ENCODE data around the gene CFAP90. TPM values are rescaled to one million over a fixed set of nuclear protein-coding genes. Genes with fewer than 3 reads are reported as not detected.

Gene CFAP90
- total RNA-seq, 2 donors from 2014 or later = 0.80 to 0.88 TPM

GRCh38 chr5:7894439-7894838, 43.5 kb upstream of the CFAP90 start:
- no peak overlapping the region for H3K27ac Mint-ChIP-seq
- H3K36me3 Mint-ChIP-seq (ENCODE audit: low read depth) = peaks cover 78% of the 10 kb centered on the region
- no peak overlapping the region for H3K9ac ChIP-seq (ENCODE audit: extremely low read depth, low read length, poor library complexity, severe bottlenecking)
- peaks cover 89% of the 10 kb centered on the region for H3K36me3 ChIP-seq (ENCODE audit: control insufficient read depth, insufficient read depth, low read length)
- H3K4me1 Mint-ChIP-seq = no peaks in the 10 kb centered on the region
- no peak overlapping the region for H3K27ac ChIP-seq (ENCODE audit: low read depth, low read length)
- no peak overlapping the region for H3K4me3 ChIP-seq (ENCODE audit: low read length)
- H3K9me3 ChIP-seq (ENCODE audit: control insufficient read depth, low read length) = no peaks in the 10 kb centered on the region
- 98 to 100% methylated on average over 2 to 5 of the region's 5 CpGs for WGBS, 2 experiments (ENCODE audit: insufficient coverage in 1 of 2, insufficient read length in 1 of 2)
- no peaks in the 10 kb centered on the region for H3K4me1 ChIP-seq (ENCODE audit: control insufficient read depth, insufficient read depth, low read length)
- TF ChIP-seq CTCF (conservative IDR thresholded peaks at IDR 0.05) = no peak
- no peak for DNase-seq
- H3K27me3 ChIP-seq (ENCODE audit: control insufficient read depth, insufficient read depth, low read length, poor library complexity, severe bottlenecking) = no peaks in the 10 kb centered on the region
- H3K9me3 Mint-ChIP-seq = no peaks in the 10 kb centered on the region
- no peak overlapping the region for H3K4me3 Mint-ChIP-seq
- no peaks in the 10 kb centered on the region for H3K27me3 Mint-ChIP-seq (ENCODE audit: insufficient read depth)

- peaks cover 57% of the 10 kb centered on the region for H3K36me3 Mint-ChIP-seq (ENCODE audit: low read depth)
- Histone ChIP-seq H3K4me3 (ENCODE audit: low read length) (no peak overlapping the region), H3K27me3 (ENCODE audit: control insufficient read depth, insufficient read depth, low read length, poor library complexity, severe bottlenecking) (no peaks in the 10 kb centered on the region), H3K9ac (ENCODE audit: extremely low read depth, low read length, poor library complexity, severe bottlenecking) (no peak overlapping the region), H3K27ac (ENCODE audit: low read depth, low read length) (no peak overlapping the region), H3K4me1 (ENCODE audit: control insufficient read depth, insufficient read depth, low read length) (no peaks in the 10 kb centered on the region), H3K9me3 (ENCODE audit: control insufficient read depth, low read length) (no peaks in the 10 kb centered on the region), H3K36me3 (ENCODE audit: control insufficient read depth, insufficient read depth, low read length) (peaks cover 89% of the 10 kb centered on the region)
- H3K4me3 Mint-ChIP-seq = no peak overlapping the region
- H3K27me3 Mint-ChIP-seq (ENCODE audit: insufficient read depth) = no peaks in the 10 kb centered on the region
- H3K9me3 Mint-ChIP-seq = no peaks in the 10 kb centered on the region
- 97 to 100% methylated on average over 9 of the region's 9 CpGs for WGBS, 2 experiments (ENCODE audit: insufficient coverage in 1 of 2, insufficient read length in 1 of 2)
- DNase-seq = no peak
- H3K4me1 Mint-ChIP-seq = no peaks in the 10 kb centered on the region
- no peak overlapping the region for H3K27ac Mint-ChIP-seq
- no peak for TF ChIP-seq CTCF (conservative IDR thresholded peaks at IDR 0.05)
Observed at GRCh38 chr5:7888901-7889300, 38.0 kb upstream of the CFAP90 start.

GRCh38 chr5:7886849-7887475, 36.0 kb upstream of the CFAP90 start:
- Mint-ChIP-seq H3K9me3 (no peaks in the 10 kb centered on the region), H3K4me1 (no peaks in the 10 kb centered on the region), H3K27ac (no peak overlapping the region), H3K4me3 (no peak overlapping the region), H3K36me3 (ENCODE audit: low read depth) (peaks cover 60% of the 10 kb centered on the region), H3K27me3 (ENCODE audit: insufficient read depth) (no peaks in the 10 kb centered on the region)
- no peak for DNase-seq
- Histone ChIP-seq H3K36me3 (ENCODE audit: control insufficient read depth, insufficient read depth, low read length) (peaks cover 89% of the 10 kb centered on the region), H3K9ac (ENCODE audit: extremely low read depth, low read length, poor library complexity, severe bottlenecking) (no peak overlapping the region), H3K27me3 (ENCODE audit: control insufficient read depth, insufficient read depth, low read length, poor library complexity, severe bottlenecking) (no peaks in the 10 kb centered on the region), H3K27ac (ENCODE audit: low read depth, low read length) (no peak overlapping the region), H3K4me1 (ENCODE audit: control insufficient read depth, insufficient read depth, low read length) (no peaks in the 10 kb centered on the region), H3K9me3 (ENCODE audit: control insufficient read depth, low read length) (no peaks in the 10 kb centered on the region), H3K4me3 (ENCODE audit: low read length) (no peak overlapping the region)
- 93 to 100% methylated on average over 2 to 7 of the region's 7 CpGs for WGBS, 2 experiments (ENCODE audit: insufficient coverage in 1 of 2, insufficient read length in 1 of 2)
- peak; percentile 68 for TF ChIP-seq CTCF (conservative IDR thresholded peaks at IDR 0.05)
